ENCODE results near the gene TRPC3. TPM values are rescaled to one million over a fixed set of nuclear protein-coding genes. Genes with fewer than 3 reads are reported as not detected.
A peak's percentile ranks its signal among the peaks of the same experiment; 100 is the strongest.

TRPC3 gene
- total RNA-seq, 1 experiment from 2014 or later = 0.52 TPM

DNA sequence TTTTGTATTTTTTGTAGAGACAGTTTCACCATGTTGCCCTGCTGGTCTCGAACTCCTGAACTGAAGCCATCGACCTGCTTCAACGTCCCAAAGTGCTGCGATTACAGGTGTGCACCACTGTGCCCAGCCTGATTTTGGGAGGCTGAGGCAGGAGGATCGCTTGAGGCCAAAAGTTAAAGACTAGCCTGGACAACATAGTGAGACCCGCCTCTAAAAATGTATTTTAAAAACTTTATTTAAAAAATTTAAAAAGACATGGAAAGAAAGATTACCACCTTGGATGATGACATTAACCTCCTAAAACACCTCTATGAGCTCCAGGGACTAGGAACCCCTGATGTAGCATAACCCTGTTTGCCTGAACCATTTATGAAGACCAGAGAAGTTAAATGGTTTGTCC is 75.8 kb downstream of the TRPC3 start:
- no peak for DNase-seq (ENCODE audit: low read depth)

DNA sequence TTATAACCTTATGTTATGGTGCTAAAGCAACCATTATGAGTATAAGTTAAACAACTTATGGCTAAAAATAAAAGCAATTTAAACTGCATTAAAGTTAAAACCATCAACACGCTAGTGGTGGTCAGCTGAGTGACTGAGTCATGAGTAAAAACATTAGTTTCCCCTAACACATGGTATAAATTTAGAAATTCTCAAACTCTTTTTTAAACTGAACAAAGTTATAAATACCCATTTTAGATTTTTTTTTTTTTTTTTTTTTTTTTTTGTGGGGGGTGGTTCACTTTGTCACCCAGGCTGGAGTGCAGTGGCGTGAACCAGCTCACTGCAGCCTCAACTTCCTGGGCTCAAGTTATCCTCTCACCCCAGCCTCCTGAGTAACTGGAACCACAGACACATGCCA is 76.2 kb downstream of the TRPC3 start:
- no peak for DNase-seq (ENCODE audit: low read depth)

DNA sequence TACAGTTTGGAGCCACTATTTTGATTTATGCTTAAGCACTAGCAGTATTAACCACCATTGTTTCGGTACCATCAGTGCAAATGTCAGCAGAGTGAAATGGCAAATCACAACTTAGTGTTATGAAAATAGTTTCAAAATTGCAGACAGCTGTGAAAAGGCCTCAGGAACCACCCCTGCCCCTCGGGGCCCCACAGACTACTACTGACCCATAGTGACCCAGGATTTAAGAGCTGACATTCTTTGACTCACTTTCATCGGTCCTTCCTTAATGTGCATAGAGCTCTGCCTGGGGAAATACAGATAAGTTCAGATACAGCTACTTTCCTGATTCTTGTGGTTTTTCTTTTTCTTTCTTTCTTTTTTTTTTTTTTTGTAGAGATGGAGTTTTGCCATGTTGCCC is 78.3 kb downstream of the TRPC3 start:
- DNase-seq (ENCODE audit: low read depth) = peak; percentile 64

DNA sequence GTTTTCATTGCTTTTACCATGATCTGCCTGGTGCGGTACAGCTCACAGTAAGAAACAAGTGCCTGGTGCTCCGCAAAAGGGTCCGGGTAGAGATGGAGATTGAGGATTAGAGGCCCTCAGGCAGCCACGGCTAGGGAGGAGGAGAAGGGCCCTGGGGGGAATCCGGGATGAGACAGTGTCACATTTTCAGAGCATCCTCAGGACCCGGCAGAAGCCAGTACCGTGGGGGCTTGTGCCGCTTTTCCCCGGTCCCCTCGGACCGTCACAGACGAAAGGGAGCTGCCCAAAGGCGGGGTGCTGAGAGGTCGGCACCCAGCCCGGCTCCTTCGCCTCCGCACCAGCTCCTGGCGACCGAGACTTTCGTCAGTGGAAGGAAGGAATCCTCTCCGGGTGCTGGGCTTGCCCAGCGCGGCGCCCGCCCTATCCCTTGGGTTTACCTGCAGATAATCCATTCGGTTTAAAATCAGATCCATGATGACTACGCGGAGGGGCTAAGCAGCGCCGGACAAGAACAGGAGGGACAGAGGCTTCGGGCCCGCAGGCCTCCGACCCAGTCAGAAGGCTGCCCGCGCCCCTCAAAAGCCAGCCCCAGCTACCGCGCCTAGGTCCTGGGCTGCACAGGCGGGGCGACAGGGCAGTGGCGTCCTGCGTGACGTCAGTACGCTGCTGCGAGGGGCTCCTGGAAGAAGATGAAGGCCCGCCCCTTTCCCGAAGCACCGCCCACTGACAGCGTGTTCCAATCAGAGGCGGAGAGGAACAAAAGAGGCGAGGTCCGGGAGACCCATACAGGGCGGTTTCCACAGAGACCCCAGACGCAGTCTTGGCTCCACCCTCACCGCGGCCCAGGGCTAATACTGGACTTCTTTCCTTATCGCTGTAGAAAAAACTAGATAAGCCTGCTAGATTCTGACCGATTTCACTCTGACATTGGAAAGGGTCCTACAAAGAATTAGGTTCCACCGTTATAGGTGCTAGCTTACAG is 81.7 kb downstream of the TRPC3 start, which contains the start of gene BBS7:
Gene BBS7 (minus strand): TSS at position 634 of the 982 bp plus-strand sequence. CDS start 161 bp downstream, at position 473.
- peak; percentile 95 for DNase-seq (ENCODE audit: low read depth)

DNA sequence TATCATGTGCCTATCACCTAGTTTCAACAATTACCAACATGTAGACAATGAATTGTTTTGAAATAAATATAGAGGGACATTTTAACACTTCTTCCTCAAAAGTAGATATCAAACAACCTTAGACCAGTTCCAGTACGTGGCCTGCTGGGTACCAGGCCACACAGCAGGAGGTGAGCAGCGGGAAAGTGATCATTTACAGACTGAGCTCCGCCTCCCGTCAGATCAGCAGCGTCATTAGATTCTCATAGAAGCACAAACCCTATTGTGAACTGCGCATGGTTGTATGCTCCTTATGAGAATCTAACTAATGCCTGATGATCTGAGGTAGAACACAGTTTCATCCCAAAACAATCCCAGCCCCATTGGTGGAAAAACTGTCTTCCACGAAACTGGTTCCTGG is 88.1 kb downstream of the TRPC3 start:
- no peak for DNase-seq (ENCODE audit: low read depth)

DNA sequence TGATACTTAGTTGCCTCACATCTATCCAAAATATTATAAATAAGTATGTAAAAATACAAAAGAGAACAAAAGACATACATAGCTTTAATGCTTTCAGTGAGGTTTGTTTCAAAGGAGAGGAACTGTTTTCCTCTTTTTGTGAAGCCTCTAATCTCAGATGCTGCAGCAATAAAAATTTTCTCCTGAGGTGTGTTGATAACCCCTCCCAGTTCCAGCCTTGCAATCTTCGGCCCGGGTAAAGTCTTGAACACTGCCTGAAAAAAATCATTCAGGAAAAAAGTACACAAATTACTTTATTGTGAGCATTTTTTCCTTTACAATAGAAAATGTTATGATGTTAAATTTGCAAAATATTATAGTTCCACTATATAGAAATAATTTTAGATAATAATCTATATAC is 90.4 kb downstream of the TRPC3 start:
- DNase-seq (ENCODE audit: low read depth) = no peak

DNA sequence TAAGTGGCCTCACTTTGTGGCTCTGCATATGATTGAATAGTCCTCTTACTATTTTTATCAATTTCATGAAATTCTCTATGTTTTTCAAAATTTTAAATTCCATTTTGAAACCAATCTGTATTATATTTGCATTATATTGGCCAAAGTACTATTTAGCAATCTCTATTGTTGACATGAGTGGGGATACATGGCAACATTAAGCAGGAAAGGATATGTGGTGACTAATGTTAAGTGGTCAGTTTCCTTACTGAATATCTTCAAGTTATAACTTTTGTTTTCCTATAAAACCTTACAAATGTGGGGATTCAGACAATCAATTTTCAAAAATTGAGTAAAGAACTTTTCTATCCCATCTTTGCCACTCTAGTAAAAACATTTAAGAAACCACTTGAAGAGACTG is 91.7 kb downstream of the TRPC3 start:
- DNase-seq (ENCODE audit: low read depth) = no peak

DNA sequence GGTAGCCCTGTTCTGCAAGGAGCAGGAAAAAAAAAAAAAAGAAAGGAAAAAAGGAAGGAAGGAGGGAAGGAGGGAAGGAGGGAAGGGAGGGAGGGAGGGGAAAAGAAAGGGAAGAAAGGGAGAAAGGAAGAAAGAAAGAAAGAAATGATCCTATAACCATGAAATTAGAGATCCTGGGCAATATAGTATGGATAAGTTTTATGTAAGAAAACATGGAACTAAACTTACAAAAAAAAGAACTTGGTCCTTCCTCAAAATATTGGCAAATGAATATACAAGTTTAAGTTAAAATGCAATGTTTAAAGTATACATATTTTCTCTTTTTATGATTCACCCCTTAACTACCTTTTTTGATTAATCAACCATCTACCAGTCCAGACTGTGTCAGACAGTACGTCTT is 100.5 kb downstream of the TRPC3 start:
- DNase-seq (ENCODE audit: low read depth) = no peak

DNA sequence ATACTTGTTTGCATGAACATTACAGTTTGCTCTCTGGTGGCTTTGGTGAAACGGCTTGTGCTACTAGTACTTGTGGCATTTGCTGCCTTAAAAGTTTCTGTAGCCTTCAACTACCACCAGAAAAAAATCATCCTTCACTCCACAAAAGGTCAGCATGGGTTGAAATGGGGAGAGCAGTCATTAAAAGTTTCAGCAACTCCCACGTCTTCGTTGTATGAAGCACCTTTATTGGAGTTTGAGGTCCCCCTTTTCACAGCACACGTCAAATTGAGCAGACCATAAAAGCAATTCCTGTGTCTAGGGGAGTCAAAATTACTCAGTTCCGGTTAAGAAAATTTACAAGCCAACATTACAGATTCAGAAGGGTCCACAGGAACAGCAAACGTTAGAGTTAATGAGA is 105.2 kb downstream of the TRPC3 start:
- no peak for DNase-seq (ENCODE audit: low read depth)

DNA sequence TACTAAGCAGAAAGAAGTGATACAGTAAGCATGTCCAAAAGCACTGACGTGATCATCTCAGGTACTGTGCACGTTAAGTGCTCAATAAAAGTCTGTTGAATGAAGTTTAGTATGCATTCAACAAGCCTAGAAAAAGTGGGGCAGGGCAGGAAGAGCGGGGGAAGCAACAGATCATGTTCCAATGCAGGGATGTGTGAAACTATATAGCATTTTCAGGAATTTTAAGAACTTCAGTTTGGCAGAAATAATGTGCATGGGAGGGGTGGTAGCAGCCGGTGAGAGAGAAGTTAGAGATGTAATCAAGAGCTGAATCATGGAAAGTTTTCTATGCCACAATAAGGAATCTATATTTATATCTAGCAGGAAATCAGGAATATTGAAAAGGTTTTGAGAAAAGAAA is 109.0 kb downstream of the TRPC3 start:
- DNase-seq (ENCODE audit: low read depth) = no peak

DNA sequence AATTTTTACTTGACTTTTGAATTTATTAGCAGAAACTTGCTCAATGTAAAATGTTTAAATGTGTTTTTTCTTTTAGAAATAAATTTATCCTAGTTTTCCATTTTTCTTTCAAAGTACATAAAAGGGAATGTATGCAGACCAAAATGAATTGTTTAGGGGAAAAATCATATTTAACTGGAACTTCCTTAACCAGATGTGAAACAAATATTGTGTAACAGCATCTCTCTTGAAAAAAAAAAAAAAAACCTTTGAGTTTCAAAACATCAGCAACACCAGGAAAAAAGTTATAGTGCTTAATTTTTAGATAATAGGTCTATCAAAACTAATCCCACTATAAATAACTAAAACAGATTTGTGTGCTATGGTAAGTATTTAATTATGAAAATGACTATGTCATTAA is 113.7 kb downstream of the TRPC3 start:
- no peak for DNase-seq (ENCODE audit: low read depth)

DNA sequence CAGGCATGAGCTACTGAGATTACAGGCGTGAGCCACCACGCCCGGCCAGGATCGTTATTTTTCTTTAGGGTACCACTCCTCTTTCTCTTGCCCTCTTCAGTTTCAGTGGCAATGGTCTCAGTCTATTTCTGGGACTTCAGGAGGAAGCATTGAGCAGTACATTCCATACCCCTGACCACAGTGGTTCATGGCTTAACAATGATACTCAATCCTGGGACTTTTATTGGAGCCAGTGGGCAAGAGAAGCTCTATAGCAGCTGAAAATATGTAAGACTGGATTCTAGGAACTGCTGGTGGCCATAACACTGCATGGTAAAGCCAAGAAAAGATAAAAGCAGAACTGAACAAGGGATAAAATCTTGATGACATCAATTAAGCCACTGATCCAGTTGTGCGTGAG is 122.3 kb downstream of the TRPC3 start:
- DNase-seq (ENCODE audit: low read depth) = peak; percentile 32

Other genes with a start within 250 kb of the TRPC3 start
- 3.3 and 5.8 TPM in 2 replicates for gene SMIM43, start 186.9 kb downstream of the TRPC3 start, total RNA-seq (2014; rRNA removed)
- gene EXOSC9, start 150.7 kb downstream of the TRPC3 start, total RNA-seq (2014; rRNA removed) = 87.1 and 103 TPM in 2 replicates
- 165 and 168 TPM in 2 replicates for gene CCNA2, start 128.2 kb downstream of the TRPC3 start, total RNA-seq (2014; rRNA removed)
- gene BBS7, start 81.6 kb downstream of the TRPC3 start, total RNA-seq (2014; rRNA removed) = 24.6 and 24.8 TPM in 2 replicates
- gene BLTP1, start 200.3 kb upstream of the TRPC3 start, total RNA-seq (2014; rRNA removed) = 43.2 and 48.0 TPM in 2 replicates